HTR-8/SVneo (cell line): ENCODE data around the gene KCNJ11.

Experiments
- DNase-seq: peaks from one replicate; pipeline ENCODE4 v3.0.0; 2011; ENCODE audit warnings: low spot score, mixed read lengths; ENCODE audit not compliant: insufficient read length
- FAIRE-seq: peaks from 2 replicates; lab custom pipeline; 2011; peaks lifted over from hg19 to GRCh38; lab: Jason Lieb, UNC

Gene KCNJ11

DNA sequence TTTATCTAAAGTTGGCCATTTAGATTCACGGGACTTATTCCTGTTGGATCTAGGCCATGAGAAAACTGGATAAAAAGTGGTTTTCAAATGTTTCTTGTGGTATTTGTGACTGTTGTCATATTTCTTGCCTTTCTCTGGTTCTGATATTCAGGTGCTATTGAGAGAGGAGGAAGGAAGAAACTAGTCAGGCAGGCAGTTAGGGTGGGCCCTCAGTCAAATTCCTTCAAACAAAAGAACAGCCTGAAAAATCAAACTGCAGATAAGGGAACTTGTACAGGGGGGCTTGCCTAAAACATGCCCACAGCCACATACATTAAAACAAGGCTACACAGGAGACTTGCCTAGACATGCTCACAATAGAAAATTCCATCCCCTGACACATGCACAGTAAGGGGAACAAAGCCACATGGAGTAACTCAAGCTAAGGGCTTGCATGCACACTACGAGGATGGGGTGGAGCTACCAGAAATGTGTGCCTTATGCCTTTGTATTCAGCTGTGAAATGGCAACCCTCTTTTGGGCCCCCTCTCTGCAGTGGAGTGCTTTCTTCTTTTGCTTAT, 18.7 kb downstream of the KCNJ11 start:
- DNase-seq = no peak
- FAIRE-seq = no peak

DNA sequence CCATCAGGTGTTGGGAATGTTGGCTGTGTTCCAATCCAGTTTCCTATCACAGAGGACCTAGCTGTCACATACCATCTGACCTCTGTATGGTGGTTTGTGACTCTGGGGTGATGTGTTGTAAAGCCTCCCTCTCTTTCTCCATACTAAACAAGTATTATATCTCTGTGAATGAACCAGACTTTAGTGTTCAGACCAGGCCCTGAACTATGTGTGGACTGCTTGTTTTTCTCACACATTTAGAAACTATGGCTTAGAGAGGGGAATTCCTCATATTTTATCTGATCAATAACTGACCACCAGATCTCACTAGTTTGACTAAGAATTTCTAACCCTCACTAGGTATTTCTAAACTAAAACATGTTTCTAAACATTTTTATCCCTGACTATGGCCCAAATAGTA, 19.4 kb downstream of the KCNJ11 start:
- FAIRE-seq = no peak
- DNase-seq = no peak

DNA sequence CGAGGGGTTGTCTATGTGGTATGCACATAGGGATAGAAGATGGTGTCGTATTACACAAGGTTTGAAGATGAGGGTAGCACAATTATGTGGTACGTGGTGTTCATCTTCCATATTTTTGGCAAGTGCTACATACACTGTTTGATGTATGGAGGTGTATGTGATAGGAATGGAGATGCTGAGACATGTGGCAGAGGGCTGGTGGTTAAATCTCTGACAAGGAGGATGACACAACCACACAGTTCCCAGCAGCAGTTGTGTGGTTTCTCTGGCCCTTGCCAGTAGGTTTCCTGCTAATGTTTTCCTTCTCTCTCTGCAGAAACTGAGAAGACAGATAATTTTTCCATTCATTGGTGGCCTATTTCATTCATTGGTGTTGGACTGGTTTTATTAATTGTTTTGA, 19.9 kb downstream of the KCNJ11 start:
- FAIRE-seq (peak; percentile 67), DNase-seq (no peak)

DNA sequence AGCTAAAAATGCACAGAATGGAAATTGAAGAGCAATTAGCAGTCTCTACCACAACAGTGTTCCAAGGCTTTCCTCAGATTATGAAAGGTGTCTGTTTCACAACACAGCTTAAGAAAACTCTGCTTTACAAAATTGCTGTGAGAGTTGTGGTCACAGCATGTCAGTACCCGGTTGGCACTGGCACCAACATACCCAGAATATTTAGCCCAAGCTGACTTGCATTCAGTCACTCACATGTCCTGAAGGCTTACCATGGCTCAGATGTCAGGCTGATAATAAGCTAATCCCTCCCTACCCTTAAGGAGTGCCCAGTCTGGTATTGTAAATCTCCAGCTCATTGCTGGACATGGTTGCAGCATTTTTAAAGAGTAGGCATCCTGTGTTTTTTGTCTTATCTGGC, 22.0 kb downstream of the KCNJ11 start:
- DNase-seq (no peak), FAIRE-seq (peak; percentile 48)

DNA sequence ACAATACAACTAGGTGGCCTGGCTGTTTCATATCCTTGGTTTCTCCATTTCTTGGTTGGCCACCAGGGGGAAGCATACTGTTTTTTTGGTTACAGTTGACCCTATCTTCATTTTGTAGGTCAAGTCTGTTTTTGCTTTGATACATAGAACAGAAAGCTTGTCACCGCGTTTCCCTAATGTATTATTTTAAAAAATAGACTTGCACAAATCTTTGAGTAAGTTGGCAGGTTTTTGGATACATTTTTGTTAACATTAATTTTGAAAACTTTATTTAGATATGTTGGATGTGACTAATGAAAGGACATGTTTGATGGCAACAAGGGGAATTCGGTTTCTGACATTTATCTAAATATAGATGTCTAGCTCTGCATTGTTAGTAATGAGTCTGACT, 33.9 kb downstream of the KCNJ11 start:
- peak; percentile 65 for DNase-seq
- FAIRE-seq = no peak

DNA sequence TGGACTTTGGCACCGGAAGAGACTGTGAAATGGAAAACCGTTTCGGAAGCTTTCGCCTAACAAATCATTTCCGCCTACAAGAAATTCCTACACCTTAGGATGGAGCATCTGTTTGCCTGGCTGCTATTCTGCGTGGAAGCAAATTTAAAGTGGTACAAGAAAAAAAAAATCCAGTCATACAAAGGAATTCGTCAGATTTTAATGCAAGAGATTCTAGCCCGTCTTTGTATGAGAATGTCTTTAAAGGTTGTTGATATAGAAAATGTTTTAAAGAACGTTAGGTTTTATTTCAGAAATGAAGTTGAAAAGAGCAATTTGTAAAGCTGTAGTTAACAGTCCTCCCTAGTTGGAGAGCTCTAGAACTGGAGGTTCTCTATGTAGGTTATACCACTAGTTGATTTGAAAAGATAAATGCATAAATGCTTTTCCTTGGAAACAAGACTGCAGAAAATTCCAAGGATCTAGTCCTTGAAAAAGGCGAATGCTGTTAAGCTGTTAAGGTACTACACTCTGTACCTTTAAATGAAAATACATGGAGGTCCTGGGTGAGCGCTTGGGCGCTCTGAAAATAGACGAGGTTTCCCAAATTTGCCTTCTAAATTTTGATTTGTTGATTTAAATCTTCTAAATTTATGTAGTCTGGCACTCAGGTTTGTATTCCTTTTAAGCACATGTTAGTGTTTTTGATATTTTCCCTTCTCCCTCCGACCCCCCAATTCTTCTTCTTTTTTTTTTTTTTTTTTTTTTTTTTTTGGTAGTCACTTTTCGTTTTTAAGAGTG, 34.4 kb downstream of the KCNJ11 start:
- FAIRE-seq (no peak), DNase-seq (no peak)

DNA sequence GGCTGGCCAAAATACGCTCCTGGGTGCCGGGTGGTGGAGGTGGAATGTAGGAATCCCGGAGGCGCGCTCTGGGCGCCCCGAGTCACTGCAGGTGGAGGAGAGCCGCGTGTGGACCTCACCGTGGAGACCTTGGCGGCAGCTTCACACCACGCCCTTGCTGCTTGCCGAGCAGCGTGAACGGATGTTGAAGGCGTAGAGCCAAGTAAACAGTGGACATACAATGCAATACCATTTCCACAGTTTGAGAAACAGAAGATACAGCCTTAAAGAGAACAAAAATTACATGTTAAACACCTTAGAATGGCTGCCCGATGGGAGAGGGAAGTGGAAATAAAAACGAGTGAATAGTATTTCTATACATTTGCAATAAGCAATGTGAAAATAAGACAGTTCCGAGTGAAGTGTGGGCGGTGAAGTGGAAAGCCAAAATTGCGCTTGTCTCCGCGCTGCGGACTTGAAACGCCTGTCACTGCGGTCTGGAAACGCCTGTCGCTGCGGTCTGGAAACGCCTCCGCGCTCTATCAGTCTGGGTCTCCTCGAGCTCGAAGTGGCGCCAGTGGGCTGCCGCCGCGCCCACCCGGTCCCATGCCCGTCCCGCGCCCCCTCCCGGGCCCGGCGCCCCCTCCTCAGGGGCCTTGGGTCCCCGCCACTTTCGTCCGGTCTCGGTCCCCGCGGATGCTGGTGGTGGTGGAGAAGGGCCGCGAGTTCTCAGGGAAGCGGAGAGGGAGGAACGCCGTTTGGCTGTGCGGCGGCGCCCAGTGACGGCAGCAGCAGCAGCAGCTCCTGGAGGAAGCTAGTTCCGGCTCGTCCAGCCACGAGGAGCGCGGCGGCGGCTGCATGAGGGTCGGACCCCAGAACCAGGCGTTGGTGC, 35.3 kb downstream of the KCNJ11 start:
- FAIRE-seq = peak; percentile 33
- peak; percentile 53 for DNase-seq

DNA sequence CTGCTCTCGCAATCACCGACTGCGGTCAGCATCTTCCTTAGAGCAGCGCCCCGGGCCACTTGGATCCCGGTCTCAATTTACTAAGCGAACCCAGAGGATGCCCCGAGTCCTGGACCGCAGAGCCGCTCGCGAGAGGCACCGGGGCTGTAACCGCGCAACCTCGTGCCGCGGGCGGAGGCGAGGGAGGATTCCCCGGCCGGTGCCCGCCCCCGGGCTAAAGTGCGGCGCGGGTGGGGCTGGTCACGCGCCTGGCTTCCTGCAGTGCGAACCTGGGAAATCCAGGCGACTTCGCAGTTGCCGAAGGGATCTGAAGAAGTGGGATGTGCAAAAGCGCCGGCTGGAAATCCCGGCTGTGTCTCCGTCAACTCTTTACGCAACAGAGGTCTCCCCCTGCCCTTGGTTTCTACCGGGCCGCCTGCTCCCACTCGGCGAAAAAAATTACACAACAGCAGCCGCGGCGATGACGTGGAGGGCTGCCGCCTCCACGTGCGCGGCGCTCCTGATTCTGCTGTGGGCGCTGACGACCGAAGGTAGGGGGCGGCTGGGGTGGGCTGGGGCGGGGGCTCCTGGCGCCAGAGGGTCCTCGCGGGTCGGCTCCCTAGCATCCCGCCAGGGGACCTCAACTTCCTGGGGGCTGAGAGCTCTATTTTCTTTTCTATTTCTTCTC, 36.8 kb downstream of the KCNJ11 start, which contains the start of gene NCR3LG1:
Gene NCR3LG1, plus strand, starts transcription at position 291 of the 667 bp plus-strand sequence. Its CDS starts 170 bp downstream, at position 461.
- FAIRE-seq = no peak
- peak; percentile 41 for DNase-seq

DNA sequence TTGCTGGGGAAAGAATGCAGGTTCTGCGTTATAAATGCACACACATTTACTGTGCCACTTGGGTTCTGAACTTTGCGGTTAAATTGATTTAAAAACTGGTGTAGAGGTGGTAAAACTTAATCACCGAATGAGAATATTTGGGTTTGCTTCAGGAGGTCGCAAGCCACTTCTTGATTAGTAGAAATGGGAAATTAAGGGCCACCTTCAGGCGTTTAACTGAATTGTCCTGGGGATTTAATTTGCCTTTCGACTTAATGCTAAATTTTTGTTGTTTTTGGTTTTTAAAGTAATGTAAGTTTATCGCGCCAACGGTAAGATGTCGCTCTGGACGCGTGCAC, 37.3 kb downstream of the KCNJ11 start:
- DNase-seq = no peak
- no peak for FAIRE-seq

DNA sequence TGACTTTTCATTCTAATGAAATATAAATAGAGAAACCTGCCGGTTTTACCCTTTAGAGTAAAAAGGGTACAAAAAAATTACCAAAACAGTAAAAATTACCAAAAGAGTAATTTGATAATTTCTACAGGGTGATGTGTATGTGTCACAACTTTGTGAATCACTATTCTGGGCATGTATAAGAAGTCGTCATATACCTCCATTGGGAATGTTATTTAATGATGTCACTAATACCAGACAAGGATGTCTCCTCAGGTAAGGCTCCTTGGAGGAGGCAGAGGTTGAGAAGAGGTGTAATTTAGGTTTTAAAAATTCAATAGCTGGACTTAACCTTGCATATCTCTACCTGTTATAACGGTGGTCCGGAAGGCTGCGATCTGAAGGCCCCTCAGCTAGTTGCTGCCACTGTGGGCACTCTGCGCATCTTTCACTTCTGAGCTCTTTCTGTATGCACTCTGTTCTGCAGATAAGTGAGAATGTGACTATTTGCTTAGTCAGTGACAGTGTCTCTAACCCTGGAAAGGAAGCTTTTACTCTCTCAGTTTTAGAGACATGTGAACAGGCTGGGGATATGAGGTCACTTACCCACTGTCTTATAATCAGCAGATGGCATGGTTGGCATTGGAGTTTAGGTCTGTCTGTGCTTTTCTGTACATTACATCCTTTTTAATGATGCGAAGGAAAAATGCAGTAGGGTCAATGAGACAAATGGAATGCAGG, 37.8 kb downstream of the KCNJ11 start:
- no peak for DNase-seq
- no peak for FAIRE-seq

DNA sequence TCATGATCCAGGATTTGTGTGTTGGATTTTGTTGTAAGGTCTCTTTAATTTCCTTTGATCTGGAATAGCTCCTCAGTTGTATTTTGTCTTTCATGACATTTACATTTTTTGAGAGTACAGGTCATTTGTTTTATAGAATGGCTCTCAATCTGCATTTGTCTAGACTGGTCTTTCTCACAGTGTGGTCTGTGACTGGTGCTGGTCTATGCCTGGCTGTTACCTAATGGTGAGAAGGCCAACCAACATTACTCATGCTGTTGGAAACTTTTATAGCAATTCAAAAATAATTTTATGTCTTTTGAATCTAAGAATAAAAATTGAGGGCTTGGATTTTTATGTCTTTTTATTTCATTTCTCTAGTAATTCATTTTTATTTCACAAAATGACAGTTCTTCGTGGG, 40.8 kb downstream of the KCNJ11 start:
- DNase-seq = no peak
- no peak for FAIRE-seq

DNA sequence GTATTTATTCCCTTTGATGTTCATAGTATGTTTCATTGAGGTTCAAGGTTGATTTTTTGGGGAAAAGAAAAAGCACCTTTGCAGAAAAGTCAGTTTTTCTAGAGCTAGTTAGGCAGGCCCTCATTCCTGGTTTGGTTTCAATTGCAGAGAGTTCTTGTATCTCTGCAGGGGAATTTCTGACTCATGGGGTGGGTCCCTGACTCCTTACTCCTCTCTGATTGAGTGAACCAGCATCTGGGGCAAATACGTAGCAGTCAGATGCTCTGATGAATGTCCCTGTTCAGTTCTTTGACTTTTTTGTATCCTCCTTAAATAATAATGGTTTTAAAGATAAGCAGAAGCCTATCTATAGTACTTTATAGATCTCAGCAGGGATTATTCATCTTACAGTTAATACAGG, 44.6 kb downstream of the KCNJ11 start:
- DNase-seq (no peak), FAIRE-seq (no peak)

DNA sequence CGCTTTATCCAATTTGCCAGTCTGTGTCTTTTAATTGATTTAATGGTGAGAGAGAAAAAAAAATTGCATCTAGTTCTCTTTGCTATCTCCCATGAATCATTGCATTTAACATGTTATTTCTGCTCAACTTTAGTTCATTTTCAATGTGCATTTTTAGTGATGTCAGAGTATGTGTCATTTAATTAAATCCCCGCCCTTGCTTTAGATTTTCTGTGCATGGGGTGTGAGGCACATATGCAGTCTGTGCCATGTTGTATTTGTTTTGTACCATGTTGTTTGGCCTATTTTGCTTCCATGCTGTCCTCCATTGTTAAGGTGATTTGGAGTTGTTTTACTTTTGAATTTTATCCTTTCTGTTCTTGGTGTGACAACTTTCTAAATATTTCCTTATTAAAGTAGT, 45.2 kb downstream of the KCNJ11 start:
- no peak for DNase-seq
- no peak for FAIRE-seq
